HG02763 (cell line): Measurements from ENCODE around the gene WDPCP.
"Not testable (repeated sequence)": the region's sequence is repeated elsewhere in the genome, so short reads cannot be mapped to it uniquely, and the experiment has no call there.

Experiments
- ATAC-seq: cut with Tn5 transposase; IDR thresholded peaks from one replicate; pipeline ENCODE4 v1.9.1; 2021; ENCODE audit warnings: mild to moderate bottlenecking, moderate library complexity; ENCODE audit not compliant: unreplicated experiment

Gene WDPCP

GRCh38 chr2:63272560-63272959 lies 315.7 kb downstream of the WDPCP start:
- no peak for ATAC-seq

- ATAC-seq = no peak
Measured at GRCh38 chr2:63270717-63271116, 317.6 kb downstream of the WDPCP start.

GRCh38 chr2:63268946-63269345 lies 319.3 kb downstream of the WDPCP start:
- ATAC-seq = no peak

GRCh38 chr2:63261137-63261621 lies 327.1 kb downstream of the WDPCP start:
- no peak for ATAC-seq

GRCh38 chr2:63257473-63257872 lies 330.8 kb downstream of the WDPCP start:
- ATAC-seq = no peak

GRCh38 chr2:63249161-63249560 lies 339.1 kb downstream of the WDPCP start:
- ATAC-seq = no peak

- ATAC-seq = no peak
Measured at GRCh38 chr2:63242747-63243146, 345.5 kb downstream of the WDPCP start.

- no peak for ATAC-seq
Measured at GRCh38 chr2:63225964-63226686, 362.2 kb downstream of the WDPCP start.

GRCh38 chr2:63218800-63219526 lies 369.3 kb downstream of the WDPCP start:
- ATAC-seq = no peak

GRCh38 chr2:63195310-63195709 lies 393.0 kb downstream of the WDPCP start:
- no peak for ATAC-seq

GRCh38 chr2:63194175-63194574 lies 394.1 kb downstream of the WDPCP start:
- no peak for ATAC-seq

GRCh38 chr2:63192889-63193774 lies 395.1 kb downstream of the WDPCP start:
- no peak for ATAC-seq

- no peak for ATAC-seq
Measured at GRCh38 chr2:63192169-63192888, 395.9 kb downstream of the WDPCP start.

- no peak for ATAC-seq
Measured at GRCh38 chr2:63189026-63189425, 399.3 kb downstream of the WDPCP start.

GRCh38 chr2:63186331-63186730 lies 401.9 kb downstream of the WDPCP start:
- no peak for ATAC-seq

- no peak for ATAC-seq
Measured at GRCh38 chr2:63163161-63163820, 425.0 kb downstream of the WDPCP start.

GRCh38 chr2:63159262-63159661 lies 429.0 kb downstream of the WDPCP start:
- ATAC-seq = no peak

- not testable (repeated sequence) for ATAC-seq
Measured at GRCh38 chr2:63136683-63137082, 451.6 kb downstream of the WDPCP start.

GRCh38 chr2:63132020-63132419 lies 456.3 kb downstream of the WDPCP start:
- ATAC-seq = no peak

GRCh38 chr2:63131196-63131595 lies 457.1 kb downstream of the WDPCP start:
- ATAC-seq = no peak
